HL-60 (cell line): ENCODE results near the gene POLR3C.

Experiments used
- TF ChIP-seq, protein P1 (sequence below): IDR thresholded peaks from one replicate; pipeline ENCODE4 v1.5.1; 2011; ENCODE audit warnings: low read length, control low read depth, inconsistent platforms; ENCODE audit not compliant: insufficient read depth
- TF ChIP-seq, protein P2 (sequence below): IDR thresholded peaks from 2 replicates; pipeline ENCODE4 v1.6.1; 2012; ENCODE audit warnings: low read depth; ENCODE audit not compliant: insufficient replicate concordance

DNA sequence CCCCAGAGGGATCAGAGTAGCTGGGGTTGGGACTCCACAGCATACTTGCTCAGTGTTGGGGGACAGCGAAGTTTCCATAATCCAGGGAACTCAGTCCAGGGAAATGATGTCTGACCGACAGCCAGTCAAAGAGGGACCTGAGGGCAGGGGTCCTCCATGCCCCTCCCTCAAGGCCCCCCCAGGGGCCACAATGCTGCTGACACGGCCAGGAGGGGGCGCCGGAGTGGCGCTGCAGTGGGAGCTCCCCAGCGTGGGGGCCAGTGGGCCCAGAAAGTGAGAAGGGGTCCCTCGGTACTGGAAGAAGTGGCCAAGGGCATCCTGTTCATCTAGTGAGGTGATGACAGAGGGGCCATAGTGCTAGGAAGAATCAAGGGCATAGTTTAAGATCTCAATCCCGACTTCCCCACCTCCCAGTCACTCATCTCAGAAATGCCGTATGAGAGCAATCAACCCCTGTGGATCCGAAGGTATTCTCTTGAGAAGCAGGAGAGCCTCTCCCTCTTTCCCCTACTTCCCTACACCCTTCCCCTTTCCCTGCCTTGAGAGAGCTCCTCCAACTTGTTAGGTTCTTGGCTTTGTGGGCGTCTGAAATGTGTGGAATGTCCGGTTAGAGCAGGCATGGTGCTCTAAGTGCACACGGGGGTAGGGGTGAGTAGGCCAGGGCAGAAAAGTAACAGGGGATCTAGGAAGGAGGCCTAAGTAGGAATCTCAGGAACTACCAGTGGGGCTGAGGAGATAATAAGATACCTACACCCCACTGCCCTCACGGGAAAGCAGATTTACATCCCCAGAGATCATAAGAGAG is 25.6 kb downstream of the POLR3C start:
- TF ChIP-seq, protein P1, sequence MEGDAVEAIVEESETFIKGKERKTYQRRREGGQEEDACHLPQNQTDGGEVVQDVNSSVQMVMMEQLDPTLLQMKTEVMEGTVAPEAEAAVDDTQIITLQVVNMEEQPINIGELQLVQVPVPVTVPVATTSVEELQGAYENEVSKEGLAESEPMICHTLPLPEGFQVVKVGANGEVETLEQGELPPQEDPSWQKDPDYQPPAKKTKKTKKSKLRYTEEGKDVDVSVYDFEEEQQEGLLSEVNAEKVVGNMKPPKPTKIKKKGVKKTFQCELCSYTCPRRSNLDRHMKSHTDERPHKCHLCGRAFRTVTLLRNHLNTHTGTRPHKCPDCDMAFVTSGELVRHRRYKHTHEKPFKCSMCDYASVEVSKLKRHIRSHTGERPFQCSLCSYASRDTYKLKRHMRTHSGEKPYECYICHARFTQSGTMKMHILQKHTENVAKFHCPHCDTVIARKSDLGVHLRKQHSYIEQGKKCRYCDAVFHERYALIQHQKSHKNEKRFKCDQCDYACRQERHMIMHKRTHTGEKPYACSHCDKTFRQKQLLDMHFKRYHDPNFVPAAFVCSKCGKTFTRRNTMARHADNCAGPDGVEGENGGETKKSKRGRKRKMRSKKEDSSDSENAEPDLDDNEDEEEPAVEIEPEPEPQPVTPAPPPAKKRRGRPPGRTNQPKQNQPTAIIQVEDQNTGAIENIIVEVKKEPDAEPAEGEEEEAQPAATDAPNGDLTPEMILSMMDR = no peak
- TF ChIP-seq, protein P2, sequence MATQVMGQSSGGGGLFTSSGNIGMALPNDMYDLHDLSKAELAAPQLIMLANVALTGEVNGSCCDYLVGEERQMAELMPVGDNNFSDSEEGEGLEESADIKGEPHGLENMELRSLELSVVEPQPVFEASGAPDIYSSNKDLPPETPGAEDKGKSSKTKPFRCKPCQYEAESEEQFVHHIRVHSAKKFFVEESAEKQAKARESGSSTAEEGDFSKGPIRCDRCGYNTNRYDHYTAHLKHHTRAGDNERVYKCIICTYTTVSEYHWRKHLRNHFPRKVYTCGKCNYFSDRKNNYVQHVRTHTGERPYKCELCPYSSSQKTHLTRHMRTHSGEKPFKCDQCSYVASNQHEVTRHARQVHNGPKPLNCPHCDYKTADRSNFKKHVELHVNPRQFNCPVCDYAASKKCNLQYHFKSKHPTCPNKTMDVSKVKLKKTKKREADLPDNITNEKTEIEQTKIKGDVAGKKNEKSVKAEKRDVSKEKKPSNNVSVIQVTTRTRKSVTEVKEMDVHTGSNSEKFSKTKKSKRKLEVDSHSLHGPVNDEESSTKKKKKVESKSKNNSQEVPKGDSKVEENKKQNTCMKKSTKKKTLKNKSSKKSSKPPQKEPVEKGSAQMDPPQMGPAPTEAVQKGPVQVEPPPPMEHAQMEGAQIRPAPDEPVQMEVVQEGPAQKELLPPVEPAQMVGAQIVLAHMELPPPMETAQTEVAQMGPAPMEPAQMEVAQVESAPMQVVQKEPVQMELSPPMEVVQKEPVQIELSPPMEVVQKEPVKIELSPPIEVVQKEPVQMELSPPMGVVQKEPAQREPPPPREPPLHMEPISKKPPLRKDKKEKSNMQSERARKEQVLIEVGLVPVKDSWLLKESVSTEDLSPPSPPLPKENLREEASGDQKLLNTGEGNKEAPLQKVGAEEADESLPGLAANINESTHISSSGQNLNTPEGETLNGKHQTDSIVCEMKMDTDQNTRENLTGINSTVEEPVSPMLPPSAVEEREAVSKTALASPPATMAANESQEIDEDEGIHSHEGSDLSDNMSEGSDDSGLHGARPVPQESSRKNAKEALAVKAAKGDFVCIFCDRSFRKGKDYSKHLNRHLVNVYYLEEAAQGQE = no peak
